GM18526 (cell line): ENCODE data around the gene RALGPS1.

Experiments used
- POLR2A ChIP-seq: IDR thresholded peaks from 3 replicates; pipeline ENCODE4 v1.6.1; 2011; ENCODE audit not compliant: insufficient read length; ENCODE audit errors: extremely low read depth

RALGPS1 gene

GRCh38 chr9:127225801-127226625 lies 311.4 kb downstream of the RALGPS1 start:
- no peak for TF ChIP-seq POLR2A

DNA sequence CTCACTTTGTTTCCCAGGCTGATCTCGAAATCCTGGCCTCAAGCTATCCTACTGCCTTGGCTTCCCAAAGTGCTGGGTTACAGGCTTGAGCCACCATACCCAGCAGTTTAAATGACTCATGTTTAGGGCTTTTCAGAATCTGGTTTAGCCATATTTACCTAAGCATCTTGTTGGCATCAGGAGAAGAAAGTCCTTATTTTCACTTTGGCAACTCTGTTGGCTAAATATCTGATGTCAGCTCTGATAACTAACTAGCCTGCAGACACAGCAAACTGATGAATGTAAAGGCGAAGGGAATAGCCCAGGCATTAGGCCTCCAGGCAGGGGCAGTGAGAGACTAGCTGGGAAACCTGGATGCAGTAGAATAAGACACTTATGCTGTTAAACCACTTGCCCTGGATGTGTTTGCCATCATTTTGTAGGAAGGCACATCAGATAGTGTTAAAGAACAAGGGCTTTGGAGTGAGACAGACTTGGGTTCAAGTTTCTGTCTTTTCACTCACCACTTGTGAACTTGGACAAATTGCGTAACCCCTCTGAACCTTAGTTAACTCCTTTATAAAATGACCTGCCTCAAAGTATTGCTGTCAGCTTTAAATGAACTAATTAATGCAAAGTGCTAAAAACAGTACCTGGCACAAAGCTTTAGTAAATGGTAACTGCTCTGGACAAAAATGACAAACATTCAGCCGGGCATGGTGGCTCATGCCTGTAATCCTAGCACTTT lies 315.3 kb downstream of the RALGPS1 start:
- TF ChIP-seq POLR2A: no peak

DNA sequence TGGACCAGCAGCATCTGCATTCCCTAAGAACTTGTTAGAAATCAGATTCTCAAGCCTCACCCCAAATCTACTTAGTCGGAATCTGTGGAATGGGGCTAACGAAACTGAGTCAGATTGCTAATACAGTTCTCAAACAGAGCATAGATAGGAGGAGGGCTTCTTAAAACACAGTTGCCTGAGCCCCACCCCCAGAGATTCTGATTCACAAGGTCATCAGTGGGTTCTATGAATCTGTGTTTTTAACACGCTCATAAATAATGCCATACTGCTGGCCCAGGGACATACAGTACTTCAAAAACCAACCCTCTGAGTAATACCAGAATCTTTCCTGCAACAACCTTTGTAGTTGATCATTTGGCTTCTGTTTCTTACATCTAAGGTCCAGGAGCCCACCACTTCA lies 317.1 kb downstream of the RALGPS1 start:
- TF ChIP-seq POLR2A: no peak

GRCh38 chr9:127232833-127233549 lies 318.4 kb downstream of the RALGPS1 start:
- TF ChIP-seq POLR2A: no peak

- TF ChIP-seq POLR2A: no peak
These were observed 319.0 kb downstream of the RALGPS1 start for GRCh38 chr9:127233550-127233949.

DNA sequence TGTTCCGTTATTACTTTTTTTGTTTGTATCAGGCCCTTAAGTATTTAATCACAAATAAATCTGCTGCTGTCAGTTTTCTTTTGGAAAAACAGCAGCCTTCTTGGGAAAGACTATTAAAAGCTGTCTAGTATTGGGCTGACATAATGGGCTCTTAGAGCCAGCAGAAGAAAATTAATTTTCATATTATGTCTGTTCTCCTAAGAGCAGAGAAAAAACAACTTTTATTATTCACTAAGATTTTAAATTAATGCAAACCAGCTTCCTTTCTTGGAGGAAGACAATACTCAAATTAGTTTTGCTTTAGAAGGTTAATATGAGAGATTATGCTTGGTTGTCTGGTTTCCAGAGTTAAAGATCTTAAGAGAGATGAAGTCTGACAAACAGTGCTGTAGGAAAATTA lies 319.4 kb downstream of the RALGPS1 start:
- TF ChIP-seq POLR2A: no peak

GRCh38 chr9:127237801-127238200 lies 323.2 kb downstream of the RALGPS1 start:
- TF ChIP-seq POLR2A: no peak

- TF ChIP-seq POLR2A: no peak
These were observed 326.8 kb downstream of the RALGPS1 start for GRCh38 chr9:127241354-127241753.

DNA sequence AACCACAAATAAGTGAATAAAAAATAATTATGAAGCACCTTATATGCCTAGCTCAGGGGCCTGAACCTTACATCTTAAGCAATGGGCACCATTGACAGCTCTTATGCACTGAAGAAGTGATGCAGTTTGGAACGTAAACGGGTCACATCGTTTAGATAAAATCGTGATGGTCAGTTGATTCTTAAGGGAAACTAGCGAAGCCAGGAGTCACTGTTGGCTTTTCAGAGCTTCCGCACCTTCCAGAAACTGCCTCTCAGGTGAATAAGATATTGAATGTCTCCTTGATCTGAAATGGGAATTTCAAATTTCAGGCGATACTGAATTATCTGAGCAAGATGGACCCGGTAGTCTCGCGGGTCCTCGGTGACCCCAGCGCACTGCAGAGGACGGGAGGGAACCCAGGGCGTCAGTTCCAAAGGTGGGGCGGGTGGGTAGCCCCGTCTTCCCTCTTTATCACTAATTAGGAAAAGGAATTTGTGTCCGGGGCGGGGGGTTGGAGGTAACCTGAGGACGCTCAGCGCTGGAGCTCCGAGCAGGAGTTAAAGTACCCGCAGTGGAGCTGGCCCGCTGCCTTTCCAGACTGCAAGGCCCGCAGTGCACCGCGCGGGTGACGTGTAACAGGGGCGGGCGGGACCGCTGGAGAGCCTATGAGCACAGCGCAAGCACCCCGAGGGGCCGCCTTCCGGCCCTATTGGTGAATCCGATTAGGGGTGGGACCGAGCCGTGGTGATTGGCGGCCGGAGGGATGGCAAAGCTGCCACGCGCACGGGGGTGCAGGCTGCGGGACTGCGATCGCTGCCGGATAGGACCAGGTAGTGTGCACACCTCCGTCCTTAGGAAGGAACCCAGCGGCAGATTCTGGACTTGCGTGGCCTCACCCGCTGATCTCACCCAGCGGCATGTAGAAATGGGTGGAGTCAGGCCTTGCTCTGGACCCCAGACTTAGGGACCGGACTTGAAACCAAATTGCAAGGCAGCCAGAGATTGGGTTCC lies 330.3 kb downstream of the RALGPS1 start:
- TF ChIP-seq POLR2A: peak; percentile 55

GRCh38 chr9:127245637-127246164 lies 331.1 kb downstream of the RALGPS1 start:
- TF ChIP-seq POLR2A: no peak

DNA sequence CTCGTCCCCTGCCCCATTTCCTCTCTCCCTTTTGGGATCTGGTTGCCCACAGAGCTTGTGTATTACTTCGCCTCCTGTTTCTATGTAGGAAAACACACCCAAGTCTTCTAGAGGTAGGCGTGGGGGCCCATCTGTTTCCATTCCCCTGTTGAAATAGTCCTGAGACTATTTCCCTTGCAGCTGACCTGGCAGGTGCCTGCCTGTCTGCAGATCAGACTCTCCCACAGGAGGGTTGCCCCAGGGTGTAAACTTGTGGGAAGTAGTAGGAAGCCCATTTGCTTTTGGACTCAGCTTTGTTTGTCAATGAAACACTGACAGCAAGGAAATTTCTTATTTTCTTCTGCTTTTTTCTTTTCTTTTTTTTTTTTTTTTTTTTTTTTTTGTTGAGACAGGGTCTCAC lies 333.7 kb downstream of the RALGPS1 start:
- TF ChIP-seq POLR2A: no peak

- TF ChIP-seq POLR2A: no peak
These were observed 335.3 kb downstream of the RALGPS1 start for GRCh38 chr9:127249877-127250276.

DNA sequence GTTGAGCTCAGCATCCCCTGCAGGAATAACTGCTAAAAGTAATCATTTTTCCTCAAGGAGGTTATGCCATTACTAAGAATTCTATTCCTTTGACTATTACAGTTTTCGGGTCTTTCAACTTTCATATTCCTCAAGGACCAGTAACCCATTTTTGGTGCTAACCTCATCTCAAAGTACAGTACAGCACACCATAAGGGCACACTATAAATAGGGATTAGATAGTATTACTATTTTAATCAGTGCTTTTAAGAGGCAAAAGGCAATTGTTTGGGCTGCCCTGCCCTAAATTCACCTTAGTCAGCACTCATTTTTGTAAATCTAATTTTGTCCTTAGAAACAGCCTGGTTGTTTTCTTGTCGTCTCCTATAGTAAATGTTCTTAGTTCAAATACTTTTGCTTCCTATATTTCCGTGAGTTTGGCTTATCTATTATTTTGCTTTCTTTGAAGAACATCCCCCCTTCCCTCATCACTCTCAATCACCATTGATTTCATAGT lies 336.4 kb downstream of the RALGPS1 start:
- no peak for TF ChIP-seq POLR2A
